ENCODE results near the gene CBLC. TPM values are rescaled to one million over a fixed set of nuclear protein-coding genes. Genes with fewer than 3 reads are reported as not detected.

CBLC gene
- total RNA-seq, 1 donor from 2014 or later, result 2.3 TPM

DNA sequence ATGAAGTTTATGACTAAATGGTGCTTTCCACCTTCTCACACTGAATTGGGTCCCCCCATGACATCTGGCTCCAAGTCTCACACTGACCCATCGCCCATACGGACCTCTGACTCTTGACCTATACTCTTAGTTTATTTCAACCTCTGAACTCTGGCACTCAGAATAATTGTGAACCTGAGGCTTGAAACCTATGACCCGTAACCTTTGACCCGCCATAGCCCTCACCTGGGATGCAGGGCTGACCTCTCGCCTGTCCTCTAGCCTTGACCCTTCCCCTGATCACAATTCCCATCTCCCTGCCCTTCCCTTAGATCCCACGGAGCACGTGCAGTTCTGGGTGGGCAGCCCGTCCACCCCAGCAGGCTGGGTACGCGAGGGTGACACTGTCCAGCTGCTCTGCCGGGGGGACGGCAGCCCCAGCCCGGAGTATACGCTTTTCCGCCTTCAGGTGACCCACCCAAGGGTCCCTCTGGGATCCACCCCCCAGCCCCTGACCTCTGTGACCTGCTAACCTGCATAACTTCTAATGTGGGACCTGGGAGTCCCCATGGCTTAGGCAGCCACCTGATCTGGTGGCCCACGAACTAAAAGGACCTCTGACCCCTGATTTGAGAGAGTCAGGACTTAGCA lies 36.3 kb downstream of the CBLC start:
- Histone ChIP-seq H3K36me3 (peaks cover 49% of the 10 kb centered on the region), H3K4me3 (no peak overlapping the region), H3K9me3 (no peaks in the 10 kb centered on the region), H3K4me1 (peaks cover 15% of the 10 kb centered on the region), H3K27ac (no peak overlapping the region), H3K27me3 (ENCODE audit: low read depth) (no peaks in the 10 kb centered on the region)
- TF ChIP-seq, protein P1, sequence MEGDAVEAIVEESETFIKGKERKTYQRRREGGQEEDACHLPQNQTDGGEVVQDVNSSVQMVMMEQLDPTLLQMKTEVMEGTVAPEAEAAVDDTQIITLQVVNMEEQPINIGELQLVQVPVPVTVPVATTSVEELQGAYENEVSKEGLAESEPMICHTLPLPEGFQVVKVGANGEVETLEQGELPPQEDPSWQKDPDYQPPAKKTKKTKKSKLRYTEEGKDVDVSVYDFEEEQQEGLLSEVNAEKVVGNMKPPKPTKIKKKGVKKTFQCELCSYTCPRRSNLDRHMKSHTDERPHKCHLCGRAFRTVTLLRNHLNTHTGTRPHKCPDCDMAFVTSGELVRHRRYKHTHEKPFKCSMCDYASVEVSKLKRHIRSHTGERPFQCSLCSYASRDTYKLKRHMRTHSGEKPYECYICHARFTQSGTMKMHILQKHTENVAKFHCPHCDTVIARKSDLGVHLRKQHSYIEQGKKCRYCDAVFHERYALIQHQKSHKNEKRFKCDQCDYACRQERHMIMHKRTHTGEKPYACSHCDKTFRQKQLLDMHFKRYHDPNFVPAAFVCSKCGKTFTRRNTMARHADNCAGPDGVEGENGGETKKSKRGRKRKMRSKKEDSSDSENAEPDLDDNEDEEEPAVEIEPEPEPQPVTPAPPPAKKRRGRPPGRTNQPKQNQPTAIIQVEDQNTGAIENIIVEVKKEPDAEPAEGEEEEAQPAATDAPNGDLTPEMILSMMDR (IDR thresholded peaks at IDR 0.05), result no peak
- no peak for ATAC-seq
- no peak for DNase-seq
- intact Hi-C loops (cut with DNase I), result no loop called here

- intact Hi-C loops (cut with DNase I), result no loop called here
- DNase-seq, result no peak
- peaks cover 54% of the 10 kb centered on the region for H3K36me3 ChIP-seq
- H3K4me3 ChIP-seq, result no peak overlapping the region
- no peak overlapping the region for H3K27ac ChIP-seq
- peaks cover 10% of the 10 kb centered on the region for H3K4me1 ChIP-seq
- no peaks in the 10 kb centered on the region for H3K27me3 ChIP-seq (ENCODE audit: low read depth)
- no peak for ATAC-seq
- TF ChIP-seq, protein P1 (IDR thresholded peaks at IDR 0.05), result no peak
- no peaks in the 10 kb centered on the region for H3K9me3 ChIP-seq
Observed at GRCh38 chr19:44814517-44814916, 36.8 kb downstream of the CBLC start.

DNA sequence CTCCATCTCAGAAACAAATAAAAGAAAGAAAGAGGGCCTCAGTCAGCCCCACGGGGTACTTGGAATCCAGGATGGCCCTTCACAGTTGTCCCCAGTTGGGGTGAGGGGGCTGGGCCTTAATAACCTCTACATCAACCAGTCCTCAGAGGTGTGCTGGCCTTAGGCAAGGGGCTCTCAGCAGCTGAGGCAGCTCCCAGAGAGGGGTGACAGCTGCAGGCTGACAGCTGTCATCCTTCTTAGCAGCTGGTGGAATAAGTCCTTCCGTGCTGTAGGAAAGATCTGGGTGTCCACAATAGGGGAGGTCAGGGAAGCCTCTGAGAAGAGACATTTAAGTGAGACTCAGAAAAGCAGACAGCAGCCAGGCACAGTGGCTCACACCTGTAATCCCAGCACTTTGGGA lies 38.6 kb downstream of the CBLC start:
- TF ChIP-seq, protein P1 (IDR thresholded peaks at IDR 0.05), result no peak
- ATAC-seq (no peak), DNase-seq (no peak)
- H3K27me3 ChIP-seq (ENCODE audit: low read depth), result no peaks in the 10 kb centered on the region
- peaks cover 53% of the 10 kb centered on the region for H3K36me3 ChIP-seq
- no peaks in the 10 kb centered on the region for H3K9me3 ChIP-seq
- no peak overlapping the region for H3K27ac ChIP-seq
- no peaks in the 10 kb centered on the region for H3K4me1 ChIP-seq
- H3K4me3 ChIP-seq, result no peak overlapping the region
- intact Hi-C loops (cut with DNase I), result no loop called here

DNA sequence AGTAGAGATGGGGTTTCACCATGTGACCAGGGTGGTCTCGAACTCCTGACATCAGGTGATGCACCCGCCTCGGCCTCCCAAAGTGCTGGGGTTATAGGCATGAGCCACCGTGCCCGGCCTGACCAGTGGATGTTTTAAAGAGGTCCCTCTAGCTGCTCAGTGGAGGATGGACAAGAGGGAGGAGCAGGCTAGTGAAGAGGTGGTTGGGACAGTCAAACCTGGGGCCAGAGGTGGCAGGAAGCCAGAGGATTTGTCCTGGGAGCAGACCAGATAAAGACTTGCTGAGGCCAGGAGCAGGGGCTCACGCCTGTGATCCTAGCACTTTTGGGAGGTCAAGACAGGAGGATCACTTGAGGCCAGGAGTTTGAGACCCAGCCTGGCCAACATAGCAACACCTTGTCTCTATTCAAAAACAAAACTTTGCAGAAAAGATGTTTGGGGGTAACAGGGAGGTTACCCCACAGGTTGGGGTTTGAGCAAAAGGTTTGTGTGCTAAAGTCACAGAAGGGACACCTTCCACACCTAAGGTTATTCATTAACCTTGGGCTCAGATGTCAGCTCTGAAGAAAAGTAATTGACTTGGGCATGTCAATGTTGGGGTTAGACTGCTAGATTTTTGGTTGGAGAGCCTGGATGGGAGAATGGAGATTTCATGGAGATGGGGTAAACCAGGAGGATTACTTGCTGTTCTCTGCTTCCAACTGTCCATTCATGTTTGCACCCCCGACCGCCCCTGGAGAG lies 40.2 kb downstream of the CBLC start:
- peaks cover 2% of the 10 kb centered on the region for H3K4me1 ChIP-seq

DNA sequence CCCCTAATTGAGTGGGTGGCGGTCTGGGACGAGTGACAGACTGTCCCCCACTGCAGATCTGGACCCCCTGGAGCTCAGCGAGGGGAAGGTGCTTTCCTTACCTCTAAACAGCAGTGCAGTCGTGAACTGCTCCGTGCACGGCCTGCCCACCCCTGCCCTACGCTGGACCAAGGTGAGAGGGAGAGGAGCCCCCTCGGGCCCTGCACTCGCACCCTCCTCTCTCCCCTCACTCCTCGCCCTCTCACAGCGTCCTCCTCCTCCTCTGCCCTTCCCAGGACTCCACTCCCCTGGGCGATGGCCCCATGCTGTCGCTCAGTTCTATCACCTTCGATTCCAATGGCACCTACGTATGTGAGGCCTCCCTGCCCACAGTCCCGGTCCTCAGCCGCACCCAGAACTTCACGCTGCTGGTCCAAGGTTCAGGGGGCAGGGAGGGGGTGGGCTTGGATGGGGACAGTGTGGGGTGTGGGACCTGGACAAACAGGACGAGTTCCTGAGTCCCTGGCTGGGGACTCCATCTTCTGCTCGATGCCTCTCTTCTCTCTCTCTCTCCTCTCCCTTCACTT lies 40.9 kb downstream of the CBLC start:
- intact Hi-C loops (cut with DNase I), result no loop called here
- Histone ChIP-seq H3K4me1 (peaks cover 8% of the 10 kb centered on the region), H3K4me3 (no peak overlapping the region), H3K27me3 (ENCODE audit: low read depth) (no peaks in the 10 kb centered on the region), H3K9me3 (no peaks in the 10 kb centered on the region), H3K36me3 (peaks cover 35% of the 10 kb centered on the region), H3K27ac (no peak overlapping the region)
- no peak for DNase-seq
- no peak for ATAC-seq
- TF ChIP-seq, protein P1 (IDR thresholded peaks at IDR 0.05), result no peak

More for the DNA sequence above, 40.2 kb downstream of the CBLC start:
- intact Hi-C loops (cut with DNase I), result no loop called here
- H3K4me3 ChIP-seq, result no peak overlapping the region
- TF ChIP-seq, protein P1 (IDR thresholded peaks at IDR 0.05), result no peak
- H3K36me3 ChIP-seq, result peaks cover 42% of the 10 kb centered on the region
- H3K9me3 ChIP-seq, result no peaks in the 10 kb centered on the region
- H3K27ac ChIP-seq, result no peak overlapping the region
- no peaks in the 10 kb centered on the region for H3K27me3 ChIP-seq (ENCODE audit: low read depth)
- ATAC-seq (no peak), DNase-seq (no peak)
